Stimulated activated CD8-positive, alpha-beta memory T cell treated with anti-CD3 and anti-CD28 coated beads, Interleukin-15, amount 100 ng/mL, for 1 hour (primary cell): ENCODE measurements around the gene ZBTB17.
A peak's percentile ranks its signal among the peaks of the same experiment; 100 is the strongest.
"Not testable (repeated sequence)": the region's sequence is repeated elsewhere in the genome, so short reads cannot be mapped to it uniquely, and the experiment has no call there.

Experiments used
- DNase-seq: peaks from one replicate; pipeline ENCODE4 v3.0.0-alpha.2; 2020; ENCODE audit warnings: low read depth

ZBTB17 gene

GRCh38 chr1:15975805-15976680 lies at the start of gene ZBTB17:
Gene ZBTB17, minus strand, starts transcription at chr1:15976101. Its CDS starts 27,606 bp downstream, at chr1:15948495.
- peak; percentile 87 for DNase-seq

GRCh38 chr1:16023050-16023653 lies 47.3 kb upstream of the ZBTB17 start:
- no peak for DNase-seq

GRCh38 chr1:16022393-16022792 lies 46.5 kb upstream of the ZBTB17 start:
- DNase-seq = no peak

- no peak for DNase-seq
Observed at GRCh38 chr1:16021681-16022080, 45.8 kb upstream of the ZBTB17 start, which contains the start of gene CLCNKA. Gene CLCNKA, plus strand, starts transcription at chr1:16022036. Its CDS starts 584 bp downstream, at chr1:16022620.

GRCh38 chr1:16020878-16021277 lies 45.0 kb upstream of the ZBTB17 start:
- DNase-seq = not testable (repeated sequence)

GRCh38 chr1:16020325-16020724 lies 44.4 kb upstream of the ZBTB17 start:
- DNase-seq = no peak

GRCh38 chr1:16019644-16020277 lies 43.9 kb upstream of the ZBTB17 start:
- DNase-seq = no peak

- no peak for DNase-seq
Observed at GRCh38 chr1:16018749-16019643, 43.1 kb upstream of the ZBTB17 start.

GRCh38 chr1:16018308-16018707 lies 42.4 kb upstream of the ZBTB17 start:
- DNase-seq = no peak

GRCh38 chr1:16017461-16018303 lies 41.8 kb upstream of the ZBTB17 start, which contains the start of gene HSPB7:
Gene HSPB7, minus strand, starts transcription at chr1:16018043. Its CDS starts 80 bp downstream, at chr1:16017963.
- no peak for DNase-seq

- DNase-seq = no peak
Observed at GRCh38 chr1:16017076-16017460, 41.2 kb upstream of the ZBTB17 start.

GRCh38 chr1:16015960-16016901 lies 40.3 kb upstream of the ZBTB17 start:
- no peak for DNase-seq

GRCh38 chr1:16015491-16015890 lies 39.6 kb upstream of the ZBTB17 start:
- DNase-seq = no peak

- DNase-seq = no peak
Observed at GRCh38 chr1:16014509-16015482, 38.9 kb upstream of the ZBTB17 start.

- DNase-seq = no peak
Observed at GRCh38 chr1:16013908-16014258, 38.0 kb upstream of the ZBTB17 start.

GRCh38 chr1:16013220-16013907 lies 37.5 kb upstream of the ZBTB17 start:
- peak; percentile 23 for DNase-seq

GRCh38 chr1:16012590-16013219 lies 36.8 kb upstream of the ZBTB17 start:
- DNase-seq = no peak
